Measurements from ENCODE around the gene TBC1D8B.
"Not testable (repeated sequence)": the region's sequence is repeated elsewhere in the genome, so short reads cannot be mapped to it uniquely, and the experiment has no call there.

TBC1D8B gene

GRCh38 chrX:106802388-106803275 is at the start of gene TBC1D8B:
TSS of gene TBC1D8B (plus strand) at chrX:106802673. CDS start at chrX:106802854, 181 bp downstream.
- TF ChIP-seq CTCF (IDR thresholded peaks at IDR 0.05; ENCODE audit: low read depth, low read length, missing control alignments): no peak
- Histone ChIP-seq H3K36me3 (replicated peaks) (no peaks in the 10 kb centered on the region), H3K27ac (peak within 1 kb of the TSS; percentile 44), H3K27me3 (replicated peaks) (no peaks in the 10 kb centered on the region), H3K4me3 (ENCODE audit: low read depth, low read length) (peak within 1 kb of the TSS; percentile 82)
- peak; percentile 89 for DNase-seq
- in situ Hi-C loops (cut with HindIII; ENCODE audit: low pct_ligation_motif_present, low sequenced_read_pairs): no loop called here

GRCh38 chrX:106769288-106769687 is 33.2 kb upstream of the TBC1D8B start:
- DNase-seq; H3K27ac ChIP-seq; in situ Hi-C loops (cut with HindIII; ENCODE audit: low pct_ligation_motif_present, low sequenced_read_pairs); H3K27me3 ChIP-seq (replicated peaks); H3K4me3 ChIP-seq (ENCODE audit: low read depth, low read length); H3K36me3 ChIP-seq (replicated peaks): not testable (repeated sequence)

- Histone ChIP-seq H3K27me3 (replicated peaks) (no peaks in the 10 kb centered on the region), H3K27ac (no peak overlapping the region), H3K36me3 (replicated peaks) (no peaks in the 10 kb centered on the region), H3K4me3 (ENCODE audit: low read depth, low read length) (no peak overlapping the region)
- DNase-seq: no peak
- no peak for TF ChIP-seq CTCF (IDR thresholded peaks at IDR 0.05; ENCODE audit: low read depth, low read length, missing control alignments)
- in situ Hi-C loops (cut with HindIII; ENCODE audit: low pct_ligation_motif_present, low sequenced_read_pairs): no loop called here
These were observed 27.5 kb upstream of the TBC1D8B start for GRCh38 chrX:106774981-106775380.

GRCh38 chrX:106780264-106780663 is 22.2 kb upstream of the TBC1D8B start:
- no peak for TF ChIP-seq CTCF (IDR thresholded peaks at IDR 0.05; ENCODE audit: low read depth, low read length, missing control alignments)
- Histone ChIP-seq H3K36me3 (replicated peaks) (no peaks in the 10 kb centered on the region), H3K27me3 (replicated peaks) (no peaks in the 10 kb centered on the region), H3K4me3 (ENCODE audit: low read depth, low read length) (no peak overlapping the region), H3K27ac (no peak overlapping the region)
- in situ Hi-C loops (cut with HindIII; ENCODE audit: low pct_ligation_motif_present, low sequenced_read_pairs): no loop called here
- DNase-seq: no peak

- no peak for TF ChIP-seq CTCF (IDR thresholded peaks at IDR 0.05; ENCODE audit: low read depth, low read length, missing control alignments)
- in situ Hi-C loops (cut with HindIII; ENCODE audit: low pct_ligation_motif_present, low sequenced_read_pairs): no loop called here
- Histone ChIP-seq H3K36me3 (replicated peaks) (no peaks in the 10 kb centered on the region), H3K27ac (no peak overlapping the region), H3K27me3 (replicated peaks) (no peaks in the 10 kb centered on the region), H3K4me3 (ENCODE audit: low read depth, low read length) (no peak overlapping the region)
- no peak for DNase-seq
These were observed 21.7 kb upstream of the TBC1D8B start for GRCh38 chrX:106780664-106781377.

- no peak for TF ChIP-seq CTCF (IDR thresholded peaks at IDR 0.05; ENCODE audit: low read depth, low read length, missing control alignments)
- DNase-seq: no peak
- H3K27me3 ChIP-seq (replicated peaks): no peaks in the 10 kb centered on the region
- in situ Hi-C loops (cut with HindIII; ENCODE audit: low pct_ligation_motif_present, low sequenced_read_pairs): no loop called here
- no peaks in the 10 kb centered on the region for H3K36me3 ChIP-seq (replicated peaks)
- no peak overlapping the region for H3K27ac ChIP-seq
- no peak overlapping the region for H3K4me3 ChIP-seq (ENCODE audit: low read depth, low read length)
These were observed 18.8 kb upstream of the TBC1D8B start for GRCh38 chrX:106783716-106784115.
